Spleen (tissue), 11 donors: ENCODE data around the gene RPL35. TPM values are rescaled to one million over a fixed set of nuclear protein-coding genes. Genes with fewer than 3 reads are reported as not detected.
A peak's percentile ranks its signal among the peaks of the same experiment; 100 is the strongest.

Source experiments
- DNase-seq: peaks from one replicate; pipeline ENCODE4 v3.0.0-alpha.2; 2020
- H3K27ac ChIP-seq, 8 donors: fragments of 200-600 bp; sonication (generic) in 7 of 8; 1 replicate in 4 of 8; 2 replicates in 4 of 8; pipeline versions ENCODE4 v1.5.0 to v1.8.0; 2016 to 2021; ENCODE audit warnings: inconsistent platforms in 4 of 8, mild to moderate bottlenecking in 4 of 8, moderate library complexity in 1 of 8
- H3K27me3 ChIP-seq, 7 donors: fragments of 200-600 bp; sonication (generic) in 6 of 7; replicated peaks in 1 of 7; 1 replicate in 4 of 7; 2 replicates in 3 of 7; pipeline versions ENCODE4 v1.5.0 to v1.8.0; 2016 to 2021; ENCODE audit warnings: inconsistent platforms in 3 of 7, mild to moderate bottlenecking in 1 of 7
- H3K36me3 ChIP-seq, 6 donors: fragments of 200-600 bp; sonication (generic) in 5 of 6; 1 replicate in 4 of 6; 2 replicates in 2 of 6; pipeline versions ENCODE4 v1.5.0 to v1.8.0; 2016 to 2021; ENCODE audit warnings: inconsistent platforms in 2 of 6
- H3K4me1 ChIP-seq, 6 donors: fragments of 200-600 bp; sonication (generic) in 5 of 6; 1 replicate in 3 of 6; 2 replicates in 3 of 6; pipeline versions ENCODE4 v1.5.0 to v1.8.0; 2016 to 2021; ENCODE audit warnings: inconsistent platforms in 3 of 6
- H3K4me3 ChIP-seq, 8 donors: fragments of 200-600 bp; sonication (generic) in 7 of 8; 1 replicate in 4 of 8; 2 replicates in 4 of 8; pipeline versions ENCODE4 v1.5.0 to v1.8.0; 2016 to 2021; ENCODE audit warnings: inconsistent platforms in 4 of 8, mild to moderate bottlenecking in 4 of 8, moderate library complexity in 2 of 8
- H3K9me3 ChIP-seq, 8 donors: fragments of 200-600 bp; sonication (generic) in 7 of 8; 1 replicate in 4 of 8; 2 replicates in 4 of 8; pipeline versions ENCODE4 v1.5.0 to v1.8.0; 2016 to 2021; ENCODE audit warnings: inconsistent platforms in 4 of 8
- CTCF ChIP-seq, 11 experiments: fragments of 200-600 bp in 7 of 11; fragments of 450-650 bp in 4 of 11; sonication (generic) in 4 of 11; IDR thresholded peaks in 8 of 11; conservative IDR thresholded peaks in 3 of 11; 1 replicate in 7 of 11; 2 replicates in 4 of 11; pipeline versions ENCODE4 v1.4.0 to v1.8.0; 2016 to 2021; ENCODE audit warnings: antibody characterized with exemption in 11 of 11, inconsistent platforms in 4 of 11, mild to moderate bottlenecking in 1 of 11
- POLR2A ChIP-seq, 3 donors: fragments of 450-650 bp; IDR thresholded peaks; one replicate each; pipeline ENCODE4 v1.5.1; 2017; ENCODE audit warnings: antibody characterized with exemption in 3 of 3, mild to moderate bottlenecking in 1 of 3
- POLR2AphosphoS5 ChIP-seq, 3 donors: sonication (generic); formaldehyde crosslinking; IDR thresholded peaks; one replicate each; pipeline ENCODE4 v1.5.1; 2017; ENCODE audit warnings: antibody characterized with exemption in 3 of 3
- WGBS, 5 donors: extraction: QIAGEN DNeasy Blood & Tissue Kit in 3 of 5; methylation state at CpG; one replicate each; pipeline versions ENCODE4 v1.1.5 to v1.1.7; 2013 to 2018; 5-methylcytosine and 5-hydroxymethylcytosine counted together
- intact Hi-C: fragments of 100-400 bp; cut with DNase I; formaldehyde crosslinking; loops from one replicate; pipeline ENCODE4 v1.15.0; 2023; ENCODE audit warnings: low total_unique reads
- polyA plus RNA-seq, 3 donors: library from polyadenylated mRNA; stranded (reverse); fragments of 200-250 nt; gene quantifications; one replicate each; pipeline ENCODE4 v1.2.1, GENCODE V29; 2013
- total RNA-seq, 7 donors: library from RNA; depleted of rRNA in 3 of 7; stranded (reverse); fragments of >200 nt in 3 of 7; fragmentation: NEBNext Ultra II Directional in 4 of 7; extraction: Animal tissue kit (Norgen Biotek cat#: 25700) in 4 of 7; gene quantifications; one replicate each; pipeline versions ENCODE4 v1.1.0 to v1.2.1, GENCODE V29; 2016 to 2021
- donor health status: healthy with polysubstance abuse.
- donor health status: DM: no; HTN: no; CAD: no; lungs with moderate emphysema.
- donor health status: DM: no; HTN: no; CAD: no.
- donor health status: Bipolar disorder and iron deficiency.
- donor health status: healthy.
- donor health status: DM: no; HTN: no; CAD: no.
- donor health status: DM: yes; HTN: yes; CAD: no.

Gene RPL35
- total and polyA plus RNA-seq, 10 donors = 873 to 8,208 (median 1,050) TPM

- no peaks in the 10 kb centered on the region for H3K27me3 ChIP-seq
- no peaks in the 10 kb centered on the region for H3K4me1 ChIP-seq
- 86 to 94% (median 92%) methylated on average over 8 to 9 of the region's 9 CpGs for WGBS, 5 donors
- no peaks in the 10 kb centered on the region for H3K9me3 ChIP-seq
- H3K4me3 ChIP-seq = no peak overlapping the region
- no peak overlapping the region for H3K27ac ChIP-seq
- peaks cover 0 to 93% (median 44%) of the 10 kb centered on the region in 6 donors for H3K36me3 ChIP-seq
- DNase-seq = no peak
- intact Hi-C loops = no loop called here
- TF ChIP-seq POLR2AphosphoS5 (IDR thresholded peaks at IDR 0.05) (no peak), POLR2A (IDR thresholded peaks at IDR 0.05) (no peak), CTCF (IDR thresholded peaks at IDR 0.05 in 8 of 11, conservative IDR thresholded peaks at IDR 0.05 in 3 of 11) (no peak)
Observed at GRCh38 chr9:124899845-124900244, 38.1 kb upstream of the RPL35 start.

DNA sequence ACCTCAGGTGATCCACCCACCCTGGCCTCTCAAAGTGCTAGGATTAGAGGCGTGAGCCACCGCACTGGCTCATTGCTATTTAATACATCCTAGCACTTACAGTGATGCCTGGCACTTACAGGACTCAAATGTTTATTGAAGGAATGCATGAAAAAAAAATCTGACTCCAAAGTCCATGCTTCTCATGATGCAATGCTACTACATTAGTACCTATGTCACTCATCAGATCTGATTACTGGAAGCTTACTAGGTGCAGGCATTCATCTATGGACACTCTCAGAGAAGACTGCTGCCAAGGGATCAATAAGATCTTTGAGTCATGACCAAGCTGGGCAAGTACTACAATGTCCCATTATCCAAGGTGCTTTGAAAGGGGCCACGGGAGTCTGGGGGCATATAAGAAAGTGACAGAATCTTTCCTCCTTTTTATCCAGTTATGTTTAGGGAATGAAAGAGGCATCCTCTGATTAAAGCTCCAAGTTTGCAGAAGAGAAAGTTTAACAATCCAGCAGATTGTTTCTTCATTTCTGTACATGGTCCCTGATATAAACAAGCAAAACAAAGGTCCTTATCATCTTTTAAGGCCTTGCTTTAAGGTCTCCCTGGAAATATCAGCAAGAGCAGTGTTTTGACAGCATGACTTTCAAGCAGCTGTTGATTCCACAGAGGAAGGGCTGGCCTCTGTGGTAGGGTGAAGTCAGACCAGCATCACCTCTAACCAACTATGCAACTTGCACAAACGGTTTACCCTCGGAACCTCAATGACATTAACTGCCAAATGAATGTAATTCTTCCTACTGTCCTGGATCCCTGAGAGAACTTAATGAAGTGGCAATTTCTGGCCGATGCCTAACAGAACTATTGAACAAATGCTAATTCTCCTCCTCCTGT lies 36.1 kb upstream of the RPL35 start:
- WGBS, 5 donors = 86 to 95% (median 94%) methylated on average over 6 of the region's 6 CpGs
- Histone ChIP-seq H3K36me3 (peaks cover 0 to 92% (median 55%) of the 10 kb centered on the region in 6 donors), H3K4me1 (no peaks in the 10 kb centered on the region), H3K27ac (no peak overlapping the region), H3K4me3 (no peak overlapping the region), H3K27me3 (no peaks in the 10 kb centered on the region), H3K9me3 (no peaks in the 10 kb centered on the region)
- no peak for DNase-seq
- TF ChIP-seq CTCF (IDR thresholded peaks at IDR 0.05 in 8 of 11, conservative IDR thresholded peaks at IDR 0.05 in 3 of 11) (no peak), POLR2A (IDR thresholded peaks at IDR 0.05) (no peak), POLR2AphosphoS5 (IDR thresholded peaks at IDR 0.05) (no peak)
- intact Hi-C loops = no loop called here

- H3K27ac ChIP-seq = no peak overlapping the region
- no peaks in the 10 kb centered on the region for H3K9me3 ChIP-seq
- TF ChIP-seq POLR2AphosphoS5 (IDR thresholded peaks at IDR 0.05) (no peak), CTCF (IDR thresholded peaks at IDR 0.05 in 8 of 11, conservative IDR thresholded peaks at IDR 0.05 in 3 of 11) (peak in 9 of 11 experiments; percentile 15 to 56 (median 39))
- H3K4me1 ChIP-seq = no peaks in the 10 kb centered on the region
- intact Hi-C loops = no loop called here
- H3K27me3 ChIP-seq = no peaks in the 10 kb centered on the region
- H3K36me3 ChIP-seq = peaks cover 0 to 92% (median 72%) of the 10 kb centered on the region in 6 donors
- H3K4me3 ChIP-seq = no peak overlapping the region
- no peak for DNase-seq
Observed at GRCh38 chr9:124894741-124895170, 33.0 kb upstream of the RPL35 start.

- H3K4me3 ChIP-seq = no peak overlapping the region
- H3K4me1 ChIP-seq = no peaks in the 10 kb centered on the region
- H3K9me3 ChIP-seq = no peaks in the 10 kb centered on the region
- WGBS, 5 donors = 85 to 93% (median 90%) methylated on average over 9 of the region's 9 CpGs
- no peaks in the 10 kb centered on the region for H3K27me3 ChIP-seq
- intact Hi-C loops = no loop called here
- peaks cover 0 to 92% (median 72%) of the 10 kb centered on the region in 6 donors for H3K36me3 ChIP-seq
- TF ChIP-seq POLR2AphosphoS5 (IDR thresholded peaks at IDR 0.05) = no peak
- TF ChIP-seq POLR2A (IDR thresholded peaks at IDR 0.05) = no peak
- TF ChIP-seq CTCF (IDR thresholded peaks at IDR 0.05 in 8 of 11, conservative IDR thresholded peaks at IDR 0.05 in 3 of 11) = no peak
- no peak for DNase-seq
- no peak overlapping the region for H3K27ac ChIP-seq
Observed at GRCh38 chr9:124894035-124894740, 32.4 kb upstream of the RPL35 start.
